ENCODE data around the gene RNF151.
"Not testable (repeated sequence)": the region's sequence is repeated elsewhere in the genome, so short reads cannot be mapped to it uniquely, and the experiment has no call there.

DNA sequence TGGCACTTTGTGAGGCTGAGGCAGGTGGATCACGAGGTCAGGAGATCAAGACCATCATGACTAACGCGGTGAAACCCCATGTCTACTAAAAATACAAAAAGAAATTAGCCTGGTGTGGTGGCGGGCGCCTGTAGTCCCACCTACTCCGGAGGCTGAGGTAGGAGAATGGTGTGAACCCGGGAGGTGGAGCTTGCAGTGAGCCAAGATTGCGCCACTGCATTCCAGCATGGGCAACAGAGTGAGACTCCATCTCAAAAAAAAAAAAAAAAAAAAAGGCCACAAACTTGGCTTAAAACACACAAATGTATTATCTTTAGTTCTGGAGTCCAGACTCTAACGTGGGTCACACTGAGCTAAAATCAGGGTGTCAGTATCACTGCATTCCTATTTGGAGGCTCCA lies 45.1 kb downstream of the RNF151 start:
- TF ChIP-seq, protein P1, sequence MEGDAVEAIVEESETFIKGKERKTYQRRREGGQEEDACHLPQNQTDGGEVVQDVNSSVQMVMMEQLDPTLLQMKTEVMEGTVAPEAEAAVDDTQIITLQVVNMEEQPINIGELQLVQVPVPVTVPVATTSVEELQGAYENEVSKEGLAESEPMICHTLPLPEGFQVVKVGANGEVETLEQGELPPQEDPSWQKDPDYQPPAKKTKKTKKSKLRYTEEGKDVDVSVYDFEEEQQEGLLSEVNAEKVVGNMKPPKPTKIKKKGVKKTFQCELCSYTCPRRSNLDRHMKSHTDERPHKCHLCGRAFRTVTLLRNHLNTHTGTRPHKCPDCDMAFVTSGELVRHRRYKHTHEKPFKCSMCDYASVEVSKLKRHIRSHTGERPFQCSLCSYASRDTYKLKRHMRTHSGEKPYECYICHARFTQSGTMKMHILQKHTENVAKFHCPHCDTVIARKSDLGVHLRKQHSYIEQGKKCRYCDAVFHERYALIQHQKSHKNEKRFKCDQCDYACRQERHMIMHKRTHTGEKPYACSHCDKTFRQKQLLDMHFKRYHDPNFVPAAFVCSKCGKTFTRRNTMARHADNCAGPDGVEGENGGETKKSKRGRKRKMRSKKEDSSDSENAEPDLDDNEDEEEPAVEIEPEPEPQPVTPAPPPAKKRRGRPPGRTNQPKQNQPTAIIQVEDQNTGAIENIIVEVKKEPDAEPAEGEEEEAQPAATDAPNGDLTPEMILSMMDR (IDR thresholded peaks at IDR 0.05; ENCODE audit: poor library complexity, severe bottlenecking): not testable (repeated sequence)
- not testable (repeated sequence) for TF ChIP-seq TAF1 (IDR thresholded peaks at IDR 0.05; ENCODE audit: low read depth); EZH2 (IDR thresholded peaks at IDR 0.05; ENCODE audit: borderline replicate concordance, insufficient read depth, low read length, poor library complexity, severe bottlenecking); EP300 (conservative IDR thresholded peaks at IDR 0.05; ENCODE audit: poor library complexity, severe bottlenecking); RAD21 (conservative IDR thresholded peaks at IDR 0.05)

All from neural cell (in vitro differentiated cells).